ENCODE results near the gene DLL1. TPM values are rescaled to one million over a fixed set of nuclear protein-coding genes. Genes with fewer than 3 reads are reported as not detected.

The DLL1 gene
- total RNA-seq, 1 experiment from 2014 or later: 4.7 TPM

GRCh38 chr6:170283212-170284081, 7.4 kb downstream of the DLL1 start:
- DNase-seq (ENCODE audit: low spot score): no peak

GRCh38 chr6:170282512-170283158, 8.2 kb downstream of the DLL1 start:
- DNase-seq (ENCODE audit: low spot score): no peak

GRCh38 chr6:170281331-170282292, 9.3 kb downstream of the DLL1 start:
- no peak for DNase-seq (ENCODE audit: low spot score)

GRCh38 chr6:170280689-170281045, 10.2 kb downstream of the DLL1 start:
- DNase-seq (ENCODE audit: low spot score): no peak

GRCh38 chr6:170279977-170280688, 10.7 kb downstream of the DLL1 start:
- no peak for DNase-seq (ENCODE audit: low spot score)

GRCh38 chr6:170279426-170279825, 11.5 kb downstream of the DLL1 start:
- no peak for DNase-seq (ENCODE audit: low spot score)

- no peak for DNase-seq (ENCODE audit: low spot score)
Observed at GRCh38 chr6:170278743-170279094, 12.2 kb downstream of the DLL1 start.

- DNase-seq (ENCODE audit: low spot score): no peak
Observed at GRCh38 chr6:170277893-170278742, 12.8 kb downstream of the DLL1 start.

GRCh38 chr6:170276369-170277057, 14.4 kb downstream of the DLL1 start:
- DNase-seq (ENCODE audit: low spot score): no peak

GRCh38 chr6:170274713-170275560, 15.9 kb downstream of the DLL1 start:
- DNase-seq (ENCODE audit: low spot score): no peak

GRCh38 chr6:170273681-170274080, 17.2 kb downstream of the DLL1 start:
- no peak for DNase-seq (ENCODE audit: low spot score)

GRCh38 chr6:170273191-170273590, 17.7 kb downstream of the DLL1 start:
- no peak for DNase-seq (ENCODE audit: low spot score)

- no peak for DNase-seq (ENCODE audit: low spot score)
Observed at GRCh38 chr6:170272341-170273065, 18.4 kb downstream of the DLL1 start.

GRCh38 chr6:170271771-170272314, 19.0 kb downstream of the DLL1 start:
- no peak for DNase-seq (ENCODE audit: low spot score)

- no peak for DNase-seq (ENCODE audit: low spot score)
Observed at GRCh38 chr6:170270984-170271593, 19.8 kb downstream of the DLL1 start.

- no peak for DNase-seq (ENCODE audit: low spot score)
Observed at GRCh38 chr6:170269846-170270541, 20.9 kb downstream of the DLL1 start.
